Mesenchymal stem cell (in vitro differentiated cells and primary cell): Measurements from ENCODE around the gene CYP2A13.

Experiments used
- DNase-seq: peaks from one replicate; pipeline ENCODE4 v3.0.0-alpha.2; 2013
- H2AFZ ChIP-seq: one replicate; pipeline ENCODE4 v1.6.1; 2013; ENCODE audit warnings: low read depth, mild to moderate bottlenecking, control low read depth, inconsistent platforms, low read length, moderate library complexity
- H2AK5ac ChIP-seq: 2 replicates; pipeline ENCODE4 v1.6.1; 2013; ENCODE audit warnings: low read length, moderate library complexity, mild to moderate bottlenecking, inconsistent platforms; ENCODE audit not compliant: severe bottlenecking
- H2BK120ac ChIP-seq: one replicate; pipeline ENCODE4 v1.6.1; 2013; ENCODE audit warnings: low read depth, mild to moderate bottlenecking, inconsistent platforms, low read length, moderate library complexity
- H2BK12ac ChIP-seq, 2 experiments: one replicate each; pipeline ENCODE4 v1.6.1; 2013; ENCODE audit warnings: inconsistent platforms in 2 of 2, low read length in 2 of 2, mild to moderate bottlenecking in 2 of 2, moderate library complexity in 2 of 2, control low read depth in 1 of 2
- H2BK15ac ChIP-seq: one replicate; pipeline ENCODE4 v1.6.1; 2013; ENCODE audit warnings: mild to moderate bottlenecking, low read depth, inconsistent platforms; ENCODE audit not compliant: poor library complexity, severe bottlenecking
- H2BK5ac ChIP-seq: 2 replicates; pipeline ENCODE4 v1.6.1; 2013; ENCODE audit warnings: low read depth, mild to moderate bottlenecking, low read length, control low read depth, inconsistent platforms; ENCODE audit not compliant: poor library complexity, severe bottlenecking
- H3K14ac ChIP-seq, 2 experiments: one replicate each; pipeline ENCODE4 v1.6.1; 2013; ENCODE audit warnings: inconsistent platforms in 2 of 2, low read length in 2 of 2, control low read depth in 1 of 2, mild to moderate bottlenecking in 1 of 2, moderate library complexity in 1 of 2
- H3K18ac ChIP-seq, 2 experiments: one replicate each; pipeline ENCODE4 v1.6.1; 2013; ENCODE audit warnings: inconsistent platforms in 2 of 2, low read length in 2 of 2, control low read depth in 1 of 2, low read depth in 1 of 2, mild to moderate bottlenecking in 1 of 2
- H3K23ac ChIP-seq, 2 experiments: one replicate each; pipeline ENCODE4 v1.6.1; 2013; ENCODE audit warnings: inconsistent platforms in 2 of 2, low read length in 2 of 2, mild to moderate bottlenecking in 2 of 2, moderate library complexity in 2 of 2, control low read depth in 1 of 2
- H3K27ac ChIP-seq: 2 replicates; pipeline ENCODE4 v1.5.1; 2013; ENCODE audit warnings: mild to moderate bottlenecking, moderate library complexity, low read length, control low read depth, inconsistent platforms; ENCODE audit not compliant: poor library complexity, severe bottlenecking
- H3K27me3 ChIP-seq, 2 experiments: 2 replicates each; pipeline versions ENCODE4 v1.6.1 to v1.7.0; 2013; ENCODE audit warnings: low read length in 2 of 2, mild to moderate bottlenecking in 2 of 2, moderate library complexity in 2 of 2, control low read depth in 1 of 2, inconsistent platforms in 1 of 2; ENCODE audit not compliant: control insufficient read depth in 1 of 2, insufficient read depth in 1 of 2
- H3K36me3 ChIP-seq, 2 experiments: 2 replicates each; pipeline versions ENCODE4 v1.6.1 to v1.7.0; 2013; ENCODE audit warnings: low read length in 2 of 2, control low read depth in 1 of 2, inconsistent platforms in 1 of 2, low read depth in 1 of 2, mild to moderate bottlenecking in 1 of 2; ENCODE audit not compliant: insufficient read depth in 2 of 2, control insufficient read depth in 1 of 2
- H3K4ac ChIP-seq, 2 experiments: one replicate each; pipeline ENCODE4 v1.6.1; 2013; ENCODE audit warnings: inconsistent platforms in 2 of 2, low read length in 2 of 2, mild to moderate bottlenecking in 2 of 2, moderate library complexity in 2 of 2, control low read depth in 1 of 2, low read depth in 1 of 2
- H3K4me1 ChIP-seq: 2 replicates; pipeline ENCODE4 v1.6.1; 2013; ENCODE audit warnings: low read depth, low read length, control low read depth; ENCODE audit not compliant: control insufficient read depth, insufficient read depth
- H3K4me2 ChIP-seq: 2 replicates; pipeline ENCODE4 v1.6.1; 2013; ENCODE audit warnings: low read length, mild to moderate bottlenecking, inconsistent platforms; ENCODE audit not compliant: poor library complexity, severe bottlenecking
- H3K4me3 ChIP-seq, 2 experiments: 2 replicates each; pipeline versions ENCODE4 v1.5.1 to v1.7.0; 2013; ENCODE audit warnings: low read length in 2 of 2, mild to moderate bottlenecking in 2 of 2, control low read depth in 1 of 2, low read depth in 1 of 2; ENCODE audit not compliant: insufficient read depth in 1 of 2
- H3K79me1 ChIP-seq: replicated peaks from 2 replicates; pipeline ENCODE4 v1.6.1; 2013; ENCODE audit warnings: mild to moderate bottlenecking, control low read depth, low read length, inconsistent platforms; ENCODE audit not compliant: poor library complexity, severe bottlenecking
- H3K9ac ChIP-seq: 2 replicates; pipeline ENCODE4 v1.7.0; 2013; ENCODE audit warnings: mild to moderate bottlenecking, low read length, moderate library complexity
- H3K9me3 ChIP-seq: 2 replicates; pipeline ENCODE4 v1.7.0; 2013; ENCODE audit warnings: mild to moderate bottlenecking, low read length; ENCODE audit not compliant: control insufficient read depth
- H4K8ac ChIP-seq: one replicate; pipeline ENCODE4 v1.6.1; 2013; ENCODE audit warnings: inconsistent platforms, mild to moderate bottlenecking, low read length, moderate library complexity
- H4K91ac ChIP-seq: one replicate; pipeline ENCODE4 v1.6.1; 2013; ENCODE audit warnings: mild to moderate bottlenecking, low read length, inconsistent platforms
- WGBS: methylation state at CpG from one replicate; pipeline ENCODE4 v1.1.7; 2013; ENCODE audit warnings: mixed read lengths; 5-methylcytosine and 5-hydroxymethylcytosine counted together

Gene CYP2A13

GRCh38 chr19:41128692-41129091, 40.4 kb downstream of the CYP2A13 start:
- H2BK120ac ChIP-seq: no peak overlapping the region
- no peak overlapping the region for H3K18ac ChIP-seq
- no peak overlapping the region for H4K8ac ChIP-seq
- H2AFZ ChIP-seq: no peak overlapping the region
- DNase-seq: no peak
- no peak overlapping the region for H2BK15ac ChIP-seq
- H3K4me3 ChIP-seq: no peak overlapping the region
- no peaks in the 10 kb centered on the region for H3K79me1 ChIP-seq
- no peak overlapping the region for H3K9ac ChIP-seq
- H3K4me2 ChIP-seq: no peak overlapping the region
- H3K9me3 ChIP-seq: no peaks in the 10 kb centered on the region
- H2BK12ac ChIP-seq: no peak overlapping the region
- peaks cover 7% of the 10 kb centered on the region for H3K4me1 ChIP-seq
- H3K14ac ChIP-seq: no peak overlapping the region
- H4K91ac ChIP-seq: no peak overlapping the region
- no peak overlapping the region for H3K23ac ChIP-seq
- no peak overlapping the region for H2AK5ac ChIP-seq
- 88% methylated on average over 5 of the region's 6 CpGs for WGBS
- H3K4ac ChIP-seq: no peak overlapping the region
- H3K27ac ChIP-seq: no peak overlapping the region
- peaks cover 24 to 29% of the 10 kb centered on the region in 2 experiments for H3K27me3 ChIP-seq
- no peaks in the 10 kb centered on the region for H3K36me3 ChIP-seq
- no peak overlapping the region for H2BK5ac ChIP-seq

GRCh38 chr19:41131186-41131585, 42.9 kb downstream of the CYP2A13 start:
- Histone ChIP-seq H3K4me2 (no peak overlapping the region), H3K14ac (no peak overlapping the region), H4K91ac (no peak overlapping the region), H3K23ac (no peak overlapping the region), H3K4me1 (peaks cover 5% of the 10 kb centered on the region), H2AFZ (no peak overlapping the region), H2AK5ac (no peak overlapping the region), H2BK12ac (no peak overlapping the region), H3K79me1 (no peaks in the 10 kb centered on the region), H2BK120ac (no peak overlapping the region), H3K36me3 (no peaks in the 10 kb centered on the region), H2BK15ac (no peak overlapping the region), H2BK5ac (no peak overlapping the region), H3K9ac (no peak overlapping the region), H3K27me3 (peaks cover 34 to 37% of the 10 kb centered on the region in 2 experiments), H3K4me3 (no peak overlapping the region), H3K18ac (no peak overlapping the region), H3K4ac (no peak overlapping the region), H3K9me3 (no peaks in the 10 kb centered on the region), H4K8ac (no peak overlapping the region), H3K27ac (no peak overlapping the region)
- WGBS: 91% methylated on average over 5 of the region's 5 CpGs
- DNase-seq: no peak

- Histone ChIP-seq H3K79me1 (no peaks in the 10 kb centered on the region), H3K23ac (no peak overlapping the region), H3K27ac (no peak overlapping the region), H3K36me3 (no peaks in the 10 kb centered on the region), H2BK120ac (no peak overlapping the region), H3K4me1 (no peaks in the 10 kb centered on the region), H4K91ac (no peak overlapping the region), H3K9me3 (no peaks in the 10 kb centered on the region), H3K4me2 (no peak overlapping the region), H2BK15ac (no peak overlapping the region), H3K9ac (no peak overlapping the region), H3K4me3 (no peak overlapping the region), H3K4ac (no peak overlapping the region), H2BK12ac (no peak overlapping the region), H3K14ac (no peak overlapping the region), H3K18ac (no peak overlapping the region), H4K8ac (no peak overlapping the region), H2BK5ac (no peak overlapping the region), H2AFZ (no peak overlapping the region), H3K27me3 (peaks cover 34 to 45% of the 10 kb centered on the region in 2 experiments), H2AK5ac (no peak overlapping the region)
- no peak for DNase-seq
- 80% methylated on average over 1 of the region's 3 CpGs for WGBS
These were observed 45.0 kb downstream of the CYP2A13 start for GRCh38 chr19:41133260-41133659.

- H2BK5ac ChIP-seq: no peak overlapping the region
- H2AK5ac ChIP-seq: no peak overlapping the region
- H3K23ac ChIP-seq: no peak overlapping the region
- no peaks in the 10 kb centered on the region for H3K4me1 ChIP-seq
- H2BK120ac ChIP-seq: no peak overlapping the region
- H3K14ac ChIP-seq: no peak overlapping the region
- no peak overlapping the region for H3K4ac ChIP-seq
- H2BK15ac ChIP-seq: no peak overlapping the region
- H3K9me3 ChIP-seq: no peaks in the 10 kb centered on the region
- no peak overlapping the region for H2AFZ ChIP-seq
- no peaks in the 10 kb centered on the region for H3K79me1 ChIP-seq
- H3K9ac ChIP-seq: no peak overlapping the region
- H4K8ac ChIP-seq: no peak overlapping the region
- no peak overlapping the region for H3K4me2 ChIP-seq
- H3K4me3 ChIP-seq: no peak overlapping the region
- H4K91ac ChIP-seq: no peak overlapping the region
- 91% methylated on average over 14 of the region's 20 CpGs for WGBS
- no peaks in the 10 kb centered on the region for H3K36me3 ChIP-seq
- H2BK12ac ChIP-seq: no peak overlapping the region
- no peak for DNase-seq
- no peak overlapping the region for H3K27ac ChIP-seq
- H3K27me3 ChIP-seq: peaks cover 27 to 45% of the 10 kb centered on the region in 2 experiments
- H3K18ac ChIP-seq: no peak overlapping the region
These were observed 46.4 kb downstream of the CYP2A13 start for GRCh38 chr19:41134616-41135015.
